ENCODE data around the gene SLC4A8. TPM values are rescaled to one million over a fixed set of nuclear protein-coding genes. Genes with fewer than 3 reads are reported as not detected.

The SLC4A8 gene
- total RNA-seq, 1 experiment from 2014 or later: 1.4 TPM

- Histone ChIP-seq H3K4me2 (ENCODE audit: low read length) (no peak overlapping the region), H3K27ac (ENCODE audit: low read depth, low read length) (no peak overlapping the region), H3K27me3 (ENCODE audit: insufficient read depth, low read length) (no peaks in the 10 kb centered on the region), H3K9me2 (ENCODE audit: insufficient read depth) (no peaks in the 10 kb centered on the region), H3K79me2 (ENCODE audit: insufficient read depth, low read length) (no peaks in the 10 kb centered on the region), H3K4me3 (replicated peaks in 1 of 2; ENCODE audit: low read depth in 1 of 2, low read length in 2 of 2) (no peak overlapping the region), H3K9me3 (ENCODE audit: control insufficient read depth in 1 of 2, insufficient read depth in 1 of 2, low read depth in 1 of 2, low read length in 2 of 2) (no peaks in the 10 kb centered on the region), H3K36me3 (ENCODE audit: control insufficient read depth in 1 of 2, insufficient read depth in 2 of 2, low read length in 2 of 2) (no peaks in the 10 kb centered on the region), H4K20me1 (ENCODE audit: insufficient read depth) (no peaks in the 10 kb centered on the region), H2AFZ (ENCODE audit: low read depth, low read length, poor library complexity, severe bottlenecking) (no peak overlapping the region), H3K4me1 (ENCODE audit: control insufficient read depth in 1 of 2, insufficient read depth in 2 of 2, low read length in 2 of 2) (peaks cover 0 to 12% of the 10 kb centered on the region in 2 experiments; a peak in 2 of 4 replicates), H3K9ac (ENCODE audit: low read length) (no peak overlapping the region)
- BruUV-seq (replicated peaks): no TSS peak
- ATAC-seq: no peak
- DNase-seq (ENCODE audit: low read depth, low spot score): no peak
- intact Hi-C loops (cut with micrococcal nuclease): no loop called here
- ChIA-PET RAD21 (ENCODE audit: low non-redundant PET in 1 of 2, low total read pairs in 2 of 2, uncharacterized antibody in 2 of 2, unreplicated experiment in 2 of 2) (no interaction called here), POLR2A (no interaction called here), CTCF (interaction anchor here (0.8 to 2.7 kb wide), 2 partner anchors 100 to 107 kb away, joined by 3 to 9 read pairs; no protein-coding TSS in a partner anchor)
- no peak for TF ChIP-seq SIN3A (IDR thresholded peaks at IDR 0.05; ENCODE audit: low read depth)
- TF ChIP-seq ELF1 (IDR thresholded peaks at IDR 0.05; ENCODE audit: borderline replicate concordance, low read depth): no peak
- no peak for TF ChIP-seq ZNF274 (IDR thresholded peaks at IDR 0.05; ENCODE audit: low read depth, low read length)
- no peak for TF ChIP-seq FOSL1 (IDR thresholded peaks at IDR 0.05; ENCODE audit: low read depth)
- TF ChIP-seq SRF (IDR thresholded peaks at IDR 0.05; ENCODE audit: low read depth): no peak
- no peak for TF ChIP-seq REST (IDR thresholded peaks at IDR 0.05; ENCODE audit: low read depth)
- no peak for TF ChIP-seq JUND (IDR thresholded peaks at IDR 0.05)
- TF ChIP-seq EZH2phosphoT487 (IDR thresholded peaks at IDR 0.05; ENCODE audit: borderline replicate concordance): no peak
- TF ChIP-seq, protein P1, sequence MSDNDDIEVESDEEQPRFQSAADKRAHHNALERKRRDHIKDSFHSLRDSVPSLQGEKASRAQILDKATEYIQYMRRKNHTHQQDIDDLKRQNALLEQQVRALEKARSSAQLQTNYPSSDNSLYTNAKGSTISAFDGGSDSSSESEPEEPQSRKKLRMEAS (IDR thresholded peaks at IDR 0.05): no peak
- TF ChIP-seq ZFX (IDR thresholded peaks at IDR 0.05): no peak
- no peak for TF ChIP-seq ZBTB33 (IDR thresholded peaks at IDR 0.05; ENCODE audit: extremely low read depth, insufficient replicate concordance, low read length)
- TF ChIP-seq ATF3 (IDR thresholded peaks at IDR 0.05): no peak
- no peak for TF ChIP-seq EGR1 (IDR thresholded peaks at IDR 0.05; ENCODE audit: low read depth)
- TF ChIP-seq CEBPB (IDR thresholded peaks at IDR 0.05; ENCODE audit: low read depth): no peak
- no peak for TF ChIP-seq TCF7L2 (IDR thresholded peaks at IDR 0.05; ENCODE audit: borderline replicate concordance, extremely low read depth, insufficient read depth, insufficient read length)
These were observed 103.3 kb downstream of the SLC4A8 start for GRCh38 chr12:51527966-51528365.

Measured in HCT116 (cell line).